Measurements from ENCODE around the gene SSU72. TPM values are rescaled to one million over a fixed set of nuclear protein-coding genes. Genes with fewer than 3 reads are reported as not detected.

SSU72 gene
- total RNA-seq, 4 donors from 2014 or later, result 44.0 to 273 (median 78.4) TPM

GRCh38 chr1:1622010-1622787, 47.5 kb upstream of the SSU72 start:
- Histone ChIP-seq H3K9me3 (no peaks in the 10 kb centered on the region), H3K4me1 (peaks cover 0 to 4% of the 10 kb centered on the region in 2 donors), H3K4me3 (no peak overlapping the region), H3K27ac (no peak overlapping the region), H3K27me3 (no peaks in the 10 kb centered on the region), H3K36me3 (no peaks in the 10 kb centered on the region)
- no peak for TF ChIP-seq POLR2A (IDR thresholded peaks at IDR 0.05)
- TF ChIP-seq CTCF (IDR thresholded peaks at IDR 0.05), result no peak
- no peak for DNase-seq
- intact Hi-C loops (cut with DNase I; ENCODE audit: low total_unique reads), result no loop called here

GRCh38 chr1:1621173-1622009, 46.7 kb upstream of the SSU72 start:
- H3K4me3 ChIP-seq, result no peak overlapping the region
- no peaks in the 10 kb centered on the region for H3K36me3 ChIP-seq
- H3K4me1 ChIP-seq, result peaks cover 0 to 12% of the 10 kb centered on the region in 2 donors
- DNase-seq, result no peak
- no peaks in the 10 kb centered on the region for H3K9me3 ChIP-seq
- H3K27me3 ChIP-seq, result no peaks in the 10 kb centered on the region
- H3K27ac ChIP-seq, result no peak overlapping the region
- TF ChIP-seq POLR2A (IDR thresholded peaks at IDR 0.05), result no peak
- no peak for TF ChIP-seq CTCF (IDR thresholded peaks at IDR 0.05)
- intact Hi-C loops (cut with DNase I; ENCODE audit: low total_unique reads), result no loop called here

GRCh38 chr1:1620433-1621139, 45.9 kb upstream of the SSU72 start:
- peaks cover 0 to 14% of the 10 kb centered on the region in 2 donors for H3K4me1 ChIP-seq
- TF ChIP-seq POLR2A (IDR thresholded peaks at IDR 0.05) (no peak), CTCF (IDR thresholded peaks at IDR 0.05) (no peak)
- H3K27ac ChIP-seq, result no peak overlapping the region
- H3K9me3 ChIP-seq, result no peaks in the 10 kb centered on the region
- intact Hi-C loops (cut with DNase I; ENCODE audit: low total_unique reads), result no loop called here
- DNase-seq, result no peak
- H3K36me3 ChIP-seq, result no peaks in the 10 kb centered on the region
- H3K4me3 ChIP-seq, result no peak overlapping the region
- H3K27me3 ChIP-seq, result no peaks in the 10 kb centered on the region

GRCh38 chr1:1619917-1620361, 45.3 kb upstream of the SSU72 start:
- H3K4me3 ChIP-seq, result no peak overlapping the region
- no peak overlapping the region for H3K27ac ChIP-seq
- H3K36me3 ChIP-seq, result no peaks in the 10 kb centered on the region
- TF ChIP-seq CTCF (IDR thresholded peaks at IDR 0.05) (no peak), POLR2A (IDR thresholded peaks at IDR 0.05) (no peak)
- H3K4me1 ChIP-seq, result peaks cover 0 to 14% of the 10 kb centered on the region in 2 donors
- no peaks in the 10 kb centered on the region for H3K9me3 ChIP-seq
- no peak for DNase-seq
- intact Hi-C loops (cut with DNase I; ENCODE audit: low total_unique reads), result no loop called here
- no peaks in the 10 kb centered on the region for H3K27me3 ChIP-seq

Measured in uterus (tissue), 4 donors.